GM23338 (cell line): ENCODE results near the gene GRAMD1B. TPM values are rescaled to one million over a fixed set of nuclear protein-coding genes. Genes with fewer than 3 reads are reported as not detected.

Experiments used
- ATAC-seq: fragments of 200-7000 bp; cut with Tn5 transposase; 3 replicates; pipeline ENCODE4 v1.9.1; 2020
- DNase-seq: peaks from one replicate; pipeline ENCODE4 v3.0.0-alpha.2; 2015; ENCODE audit warnings: low spot score
- H2AFZ ChIP-seq: fragments of 200-600 bp; sonication (generic); 2 replicates; pipeline ENCODE4 v1.8.0; 2016; ENCODE audit warnings: antibody characterized with exemption, mild to moderate bottlenecking, moderate library complexity
- H3F3A ChIP-seq: fragments of 200-600 bp; sonication (generic); replicated peaks from 2 replicates; pipeline ENCODE4 v1.8.0; 2017; ENCODE audit warnings: antibody characterized with exemption, mixed run types, low read depth
- H3K27ac ChIP-seq: fragments of 200-600 bp; sonication (generic); 2 replicates; pipeline ENCODE4 v1.6.1; 2016; ENCODE audit warnings: low read depth
- H3K27me3 ChIP-seq: fragments of 200-600 bp; sonication (generic); 2 replicates; pipeline ENCODE4 v1.8.0; 2016; ENCODE audit warnings: mild to moderate bottlenecking, mixed run types, moderate library complexity; ENCODE audit not compliant: insufficient read depth
- H3K36me3 ChIP-seq: fragments of 200-600 bp; sonication (generic); 2 replicates; pipeline ENCODE4 v1.8.0; 2016; ENCODE audit warnings: mild to moderate bottlenecking; ENCODE audit not compliant: insufficient read depth
- H3K4me1 ChIP-seq: fragments of 200-600 bp; sonication (generic); 2 replicates; pipeline ENCODE4 v1.8.0; 2016; ENCODE audit warnings: mild to moderate bottlenecking, moderate library complexity; ENCODE audit not compliant: insufficient read depth
- H3K4me2 ChIP-seq: fragments of 200-600 bp; sonication (generic); 2 replicates; pipeline ENCODE4 v1.7.1; 2017; ENCODE audit warnings: mixed run types
- H3K4me3 ChIP-seq: fragments of 200-600 bp; sonication (generic); 2 replicates; pipeline ENCODE4 v1.6.1; 2016; ENCODE audit warnings: mixed run types
- H3K79me2 ChIP-seq: fragments of 200-600 bp; sonication (generic); replicated peaks from 2 replicates; pipeline ENCODE4 v1.8.0; 2017; ENCODE audit warnings: mild to moderate bottlenecking; ENCODE audit not compliant: insufficient read depth
- H3K9me2 ChIP-seq: fragments of 200-600 bp; sonication (generic); 2 replicates; pipeline ENCODE4 v1.8.0; 2017; ENCODE audit not compliant: insufficient read depth
- H4K20me1 ChIP-seq: fragments of 200-600 bp; sonication (generic); replicated peaks from 2 replicates; pipeline ENCODE4 v1.8.0; 2017; ENCODE audit warnings: mild to moderate bottlenecking; ENCODE audit not compliant: insufficient read depth
- H3K27ac Mint-ChIP-seq: 2 replicates; pipeline ENCODE4 v1.8.0; 2020; ENCODE audit warnings: inconsistent platforms, mild to moderate bottlenecking, moderate library complexity, mixed read lengths
- H3K27me3 Mint-ChIP-seq: 3 replicates; pipeline ENCODE4 v1.8.0; 2022; ENCODE audit warnings: low read depth, mild to moderate bottlenecking, moderate library complexity, mixed read lengths, inconsistent platforms; ENCODE audit not compliant: insufficient read depth, poor library complexity
- H3K36me3 Mint-ChIP-seq: 3 replicates; pipeline ENCODE4 v1.8.0; 2021; ENCODE audit warnings: low read depth, mild to moderate bottlenecking, inconsistent platforms, moderate library complexity, mixed read lengths
- H3K4me1 Mint-ChIP-seq: 3 replicates; pipeline ENCODE4 v1.8.0; 2020; ENCODE audit warnings: mild to moderate bottlenecking, inconsistent platforms, mixed read lengths
- H3K4me3 Mint-ChIP-seq: 3 replicates; pipeline ENCODE4 v1.8.0; 2021; ENCODE audit warnings: moderate library complexity, mild to moderate bottlenecking, inconsistent platforms, mixed read lengths
- H3K9me3 Mint-ChIP-seq: 3 replicates; pipeline ENCODE4 v1.8.0; 2020; ENCODE audit warnings: moderate library complexity, mild to moderate bottlenecking, inconsistent platforms, mixed read lengths
- CTCF ChIP-seq, 2 experiments: fragments of 200-600 bp in 1 of 2; sonication (generic) in 1 of 2; conservative IDR thresholded peaks; 2 replicates each; pipeline versions ENCODE4 v1.5.1 to v1.6.1; 2016 to 2017; ENCODE audit warnings: antibody characterized with exemption in 2 of 2, low read depth in 2 of 2, mild to moderate bottlenecking in 2 of 2, moderate library complexity in 1 of 2
- EZH2phosphoT487 ChIP-seq: fragments of 200-600 bp; sonication (generic); IDR thresholded peaks from one replicate; pipeline ENCODE4 v1.8.1; 2018; ENCODE audit warnings: antibody characterized with exemption; ENCODE audit not compliant: unreplicated experiment
- JUNB ChIP-seq: IDR thresholded peaks from one replicate; pipeline ENCODE4 v1.6.1; 2016; ENCODE audit warnings: antibody characterized with exemption; ENCODE audit not compliant: unreplicated experiment
- NANOG ChIP-seq: IDR thresholded peaks from 2 replicates; pipeline ENCODE4 v1.6.1; 2016; ENCODE audit warnings: antibody characterized with exemption, borderline replicate concordance
- POLR2AphosphoS5 ChIP-seq: IDR thresholded peaks from 2 replicates; pipeline ENCODE4 v1.6.1; 2016; ENCODE audit warnings: antibody characterized with exemption, low read depth
- STAT1 ChIP-seq: IDR thresholded peaks from one replicate; pipeline ENCODE4 v1.6.1; 2016; ENCODE audit warnings: antibody characterized with exemption; ENCODE audit not compliant: unreplicated experiment
- ZNF114 ChIP-seq: fragments of 250-450 bp; sonication (Bioruptor Pico); IDR thresholded peaks from 2 replicates; pipeline ENCODE4 v1.5.0; 2020; ENCODE audit warnings: mild to moderate bottlenecking, moderate library complexity
- ZNF331 ChIP-seq: fragments of 250-450 bp; sonication (Bioruptor Pico); IDR thresholded peaks from 2 replicates; pipeline ENCODE4 v1.5.0; 2020; ENCODE audit warnings: low read depth, mild to moderate bottlenecking, moderate library complexity
- ZNF462 ChIP-seq: fragments of 250-450 bp; sonication (Bioruptor Pico); IDR thresholded peaks from 2 replicates; pipeline ENCODE4 v1.5.0; 2020; ENCODE audit warnings: mild to moderate bottlenecking, moderate library complexity
- polyA plus RNA-seq: library from polyadenylated mRNA; unstranded; fragments of >200 nt; fragmentation: Nextera tagmentation; extraction: Ambion mirVana; gene quantifications from 2 replicates; pipeline ENCODE4 v1.2.1, GENCODE V29; 2016
- total RNA-seq: library from RNA; depleted of rRNA; stranded (reverse); fragments of >200 nt; shearing (Covaris generic); gene quantifications from 2 replicates; pipeline ENCODE4 v1.2.3, GENCODE V29; 2014

The GRAMD1B gene
- total and polyA plus RNA-seq, 2 experiments from 2014 or later = 3.7 to 24.3 TPM

GRCh38 chr11:123481640-123482039 lies 51.6 kb downstream of the GRAMD1B start (continued):
- TF ChIP-seq STAT1 (no peak), ZNF331 (CRISPR knock-in tag) (no peak)

GRCh38 chr11:123482218-123482617 lies 52.1 kb downstream of the GRAMD1B start:
- Mint-ChIP-seq H3K9me3 (no peaks in the 10 kb centered on the region), H3K36me3 (peaks cover 3% of the 10 kb centered on the region)
- H3K4me2 ChIP-seq = no peak overlapping the region

More at GRCh38 chr11:123482218-123482617, 52.1 kb downstream of the GRAMD1B start:
- Histone ChIP-seq H3K4me3 (no peak overlapping the region), H3K27me3 (no peaks in the 10 kb centered on the region), H3K4me1 (peaks cover 13% of the 10 kb centered on the region), H3F3A (no peaks in the 10 kb centered on the region), H2AFZ (no peak overlapping the region), H3K9me2 (no peaks in the 10 kb centered on the region), H3K79me2 (peaks cover 5% of the 10 kb centered on the region; the same call in 1 of the 2 replicates), H3K27ac (no peak overlapping the region), H3K36me3 (no peaks in the 10 kb centered on the region), H4K20me1 (no peaks in the 10 kb centered on the region; the same call in 1 of the 2 replicates)
- DNase-seq (no peak), ATAC-seq (no peak)
- no peak for TF ChIP-seq EZH2phosphoT487
- TF ChIP-seq NANOG = no peak
- no peak for TF ChIP-seq ZNF114 (CRISPR knock-in tag)
- no peak for TF ChIP-seq JUNB
- no peak for TF ChIP-seq ZNF462 (CRISPR knock-in tag)
- TF ChIP-seq CTCF (conservative IDR thresholded peaks at IDR 0.05; ENCODE audit: low read depth in 2 of 2) = no peak
- no peak for TF ChIP-seq POLR2AphosphoS5
- TF ChIP-seq STAT1 = no peak
- Mint-ChIP-seq H3K4me3 (no peak overlapping the region), H3K27ac (no peak overlapping the region), H3K27me3 (peaks cover 8% of the 10 kb centered on the region), H3K4me1 (peaks cover 24% of the 10 kb centered on the region)
